ENCODE data around the gene SMTNL2. TPM values are rescaled to one million over a fixed set of nuclear protein-coding genes. Genes with fewer than 3 reads are reported as not detected.

The SMTNL2 gene
- total RNA-seq, 1 donor from 2014 or later = 33.4 TPM

DNA sequence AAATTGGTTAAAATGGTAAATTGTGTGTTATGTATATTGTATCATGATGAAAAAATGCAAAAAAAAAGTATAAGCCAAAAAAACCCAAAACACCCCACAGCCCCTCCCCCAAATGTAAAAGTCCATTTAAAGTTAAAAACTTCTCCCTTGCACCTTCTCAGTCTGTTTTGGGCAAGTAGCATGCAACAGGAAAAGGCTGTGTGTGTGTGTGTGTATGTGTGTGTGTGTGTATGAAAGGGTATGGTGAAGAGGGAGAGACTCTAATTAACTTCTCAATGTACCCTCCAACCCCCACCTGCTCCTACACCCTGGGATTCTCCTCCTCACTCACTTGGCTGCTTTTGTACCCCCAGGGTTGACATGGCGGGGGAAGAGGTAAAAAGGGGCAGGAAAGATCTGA, 14.7 kb upstream of the SMTNL2 start:
- Histone ChIP-seq H3K4me3 (no peak overlapping the region), H3K9me3 (replicated peaks) (no peaks in the 10 kb centered on the region), H3K27me3 (ENCODE audit: low read depth) (peaks cover 6% of the 10 kb centered on the region), H3K4me1 (peaks cover 10% of the 10 kb centered on the region), H3K27ac (replicated peaks) (no peak overlapping the region), H3K36me3 (no peaks in the 10 kb centered on the region)
- TF ChIP-seq, protein P1, sequence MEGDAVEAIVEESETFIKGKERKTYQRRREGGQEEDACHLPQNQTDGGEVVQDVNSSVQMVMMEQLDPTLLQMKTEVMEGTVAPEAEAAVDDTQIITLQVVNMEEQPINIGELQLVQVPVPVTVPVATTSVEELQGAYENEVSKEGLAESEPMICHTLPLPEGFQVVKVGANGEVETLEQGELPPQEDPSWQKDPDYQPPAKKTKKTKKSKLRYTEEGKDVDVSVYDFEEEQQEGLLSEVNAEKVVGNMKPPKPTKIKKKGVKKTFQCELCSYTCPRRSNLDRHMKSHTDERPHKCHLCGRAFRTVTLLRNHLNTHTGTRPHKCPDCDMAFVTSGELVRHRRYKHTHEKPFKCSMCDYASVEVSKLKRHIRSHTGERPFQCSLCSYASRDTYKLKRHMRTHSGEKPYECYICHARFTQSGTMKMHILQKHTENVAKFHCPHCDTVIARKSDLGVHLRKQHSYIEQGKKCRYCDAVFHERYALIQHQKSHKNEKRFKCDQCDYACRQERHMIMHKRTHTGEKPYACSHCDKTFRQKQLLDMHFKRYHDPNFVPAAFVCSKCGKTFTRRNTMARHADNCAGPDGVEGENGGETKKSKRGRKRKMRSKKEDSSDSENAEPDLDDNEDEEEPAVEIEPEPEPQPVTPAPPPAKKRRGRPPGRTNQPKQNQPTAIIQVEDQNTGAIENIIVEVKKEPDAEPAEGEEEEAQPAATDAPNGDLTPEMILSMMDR (IDR thresholded peaks at IDR 0.05; ENCODE audit: borderline replicate concordance) = no peak
- DNase-seq = no peak
- intact Hi-C loops (cut with micrococcal nuclease) = loop anchor here (5.0 kb wide), 1 partner anchor 58 kb away; no protein-coding TSS in a partner anchor

DNA sequence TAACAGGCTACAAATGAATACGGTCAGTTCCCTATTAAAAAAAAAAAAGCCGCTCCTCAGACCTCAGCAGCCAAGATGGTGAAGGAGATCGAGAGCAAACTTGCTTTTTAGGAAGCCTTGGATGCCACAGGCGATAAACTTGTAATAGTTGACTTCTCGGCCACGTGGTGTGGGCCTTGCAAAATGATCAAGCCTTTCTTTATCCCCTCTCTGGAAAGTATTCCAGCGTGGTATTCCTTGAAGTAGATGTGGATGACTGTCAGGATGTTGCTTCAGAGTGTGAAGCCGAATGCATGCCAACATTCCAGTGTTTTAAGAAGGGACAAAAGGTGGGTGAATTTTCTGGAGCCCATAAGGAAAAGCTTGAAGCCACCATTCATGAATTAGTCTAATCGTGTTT, 12.2 kb upstream of the SMTNL2 start:
- intact Hi-C loops (cut with micrococcal nuclease) = no loop called here
- no peak overlapping the region for H3K27ac ChIP-seq (replicated peaks)
- TF ChIP-seq, protein P1 (IDR thresholded peaks at IDR 0.05; ENCODE audit: borderline replicate concordance) = no peak

DNA sequence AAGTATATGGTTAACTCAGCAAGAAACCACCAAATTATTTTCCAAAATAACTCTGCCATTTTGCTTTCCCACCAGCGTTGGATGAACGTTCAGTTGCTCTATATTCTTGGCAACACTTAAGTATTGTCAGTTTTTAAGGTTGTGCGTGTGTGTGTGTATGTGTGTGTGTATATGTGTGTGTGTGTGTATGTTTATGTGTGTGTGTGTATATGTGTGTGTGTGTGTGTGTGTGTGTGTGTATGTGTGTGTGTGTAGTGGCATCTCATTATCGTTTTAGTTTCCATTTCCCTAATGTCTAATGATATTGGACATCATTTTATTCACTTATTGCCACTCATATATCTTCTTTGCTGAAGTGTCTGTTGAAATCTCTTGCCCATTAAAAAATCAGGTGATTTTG, 11.2 kb upstream of the SMTNL2 start:
- Histone ChIP-seq H3K4me3 (no peak overlapping the region), H3K36me3 (no peaks in the 10 kb centered on the region), H3K27me3 (ENCODE audit: low read depth) (peaks cover 6% of the 10 kb centered on the region), H3K9me3 (replicated peaks) (no peaks in the 10 kb centered on the region), H3K27ac (replicated peaks) (peak overlapping the region; percentile 69), H3K4me1 (peaks cover 23% of the 10 kb centered on the region)
- TF ChIP-seq, protein P1 (IDR thresholded peaks at IDR 0.05; ENCODE audit: borderline replicate concordance) = no peak
- intact Hi-C loops (cut with micrococcal nuclease) = no loop called here
- no peak for DNase-seq

More for the DNA sequence above, 12.2 kb upstream of the SMTNL2 start:
- DNase-seq = no peak
- H3K9me3 ChIP-seq (replicated peaks) = no peaks in the 10 kb centered on the region
- peaks cover 6% of the 10 kb centered on the region for H3K27me3 ChIP-seq (ENCODE audit: low read depth)
- H3K4me1 ChIP-seq = peaks cover 21% of the 10 kb centered on the region
- no peak overlapping the region for H3K4me3 ChIP-seq
- H3K36me3 ChIP-seq = no peaks in the 10 kb centered on the region

DNA sequence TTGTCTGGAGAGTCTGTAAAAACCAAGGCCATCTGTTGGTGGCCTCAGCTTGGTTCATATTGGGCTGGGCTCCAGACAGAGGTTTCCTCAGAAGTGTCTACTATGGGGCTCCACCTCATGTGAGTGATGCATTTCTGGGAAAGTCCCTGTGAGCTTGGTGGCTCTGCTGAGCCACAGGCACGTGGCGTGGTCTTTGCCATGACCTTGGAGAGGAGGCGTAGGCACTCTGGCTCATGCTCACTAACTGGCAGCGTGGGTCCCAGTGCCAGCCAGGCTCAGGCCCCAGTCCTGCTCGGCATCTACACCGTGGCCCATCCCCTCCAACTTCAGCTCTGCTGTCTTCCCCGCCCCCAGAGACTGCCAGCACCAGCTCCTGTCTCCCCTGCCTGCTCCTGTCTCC, 10.7 kb upstream of the SMTNL2 start:
- no peaks in the 10 kb centered on the region for H3K9me3 ChIP-seq (replicated peaks)
- peak; percentile 67 for DNase-seq
- no peak overlapping the region for H3K4me3 ChIP-seq
- peaks cover 23% of the 10 kb centered on the region for H3K4me1 ChIP-seq
- TF ChIP-seq, protein P1 (IDR thresholded peaks at IDR 0.05; ENCODE audit: borderline replicate concordance) = no peak
- H3K27ac ChIP-seq (replicated peaks) = peak overlapping the region; percentile 69
- intact Hi-C loops (cut with micrococcal nuclease) = no loop called here
- peaks cover 6% of the 10 kb centered on the region for H3K27me3 ChIP-seq (ENCODE audit: low read depth)
- H3K36me3 ChIP-seq = no peaks in the 10 kb centered on the region

DNA sequence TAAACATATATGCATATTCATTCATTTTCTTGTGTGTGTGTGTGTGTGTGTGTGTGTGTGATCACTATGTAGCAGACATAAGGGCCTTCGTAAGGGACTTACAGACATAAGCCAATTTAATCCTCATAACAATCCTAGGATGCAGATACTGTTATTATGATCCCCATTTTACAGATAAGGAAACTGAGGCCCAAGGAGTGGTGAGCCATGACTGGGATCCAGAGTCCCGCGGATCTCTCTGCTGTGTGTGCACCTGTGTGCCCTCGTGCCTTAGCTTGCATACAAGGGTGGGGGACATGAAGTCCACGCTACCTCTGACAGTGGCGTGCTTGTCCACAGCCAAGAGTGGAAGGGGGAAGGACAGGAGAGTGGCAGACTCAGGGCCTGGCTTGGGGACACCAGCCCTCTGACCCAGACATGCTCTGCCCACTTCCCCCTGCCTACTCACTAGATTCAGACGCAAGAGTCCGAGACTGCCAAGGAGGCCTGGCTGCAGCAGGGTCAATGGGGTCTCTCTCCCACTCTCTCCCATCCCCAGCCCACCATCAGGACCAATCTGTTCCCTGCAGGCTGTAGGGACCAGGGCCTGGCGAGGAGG, 9.8 kb upstream of the SMTNL2 start:
- no peaks in the 10 kb centered on the region for H3K36me3 ChIP-seq
- no peak overlapping the region for H3K27ac ChIP-seq (replicated peaks)
- H3K27me3 ChIP-seq (ENCODE audit: low read depth) = peaks cover 6% of the 10 kb centered on the region
- no peak overlapping the region for H3K4me3 ChIP-seq
- TF ChIP-seq, protein P1 (IDR thresholded peaks at IDR 0.05; ENCODE audit: borderline replicate concordance) = no peak
- H3K4me1 ChIP-seq = peaks cover 23% of the 10 kb centered on the region
- DNase-seq = no peak
- intact Hi-C loops (cut with micrococcal nuclease) = no loop called here
- no peaks in the 10 kb centered on the region for H3K9me3 ChIP-seq (replicated peaks)
